H1 (cell line): Measurements from ENCODE around the gene HNRNPU. TPM values are rescaled to one million over a fixed set of nuclear protein-coding genes. Genes with fewer than 3 reads are reported as not detected.

Experiments
- CTCF ChIA-PET: fragments of 300-600 bp; sonication (Branson Sonifier 250); formaldehyde crosslinking; loops from one replicate; lab custom pipeline; 2021; ENCODE audit not compliant: partially characterized antibody; lab: Charles Lee
- POLR2A ChIA-PET: fragments of 300-600 bp; sonication (Branson Sonifier 250); formaldehyde crosslinking; loops from one replicate; lab custom pipeline; 2021; ENCODE audit warnings: inconsistent platforms; ENCODE audit not compliant: partially characterized antibody; lab: Charles Lee
- DNase-seq, 2 experiments: peaks; one replicate each; pipeline versions ENCODE4 v3.0.0 to v3.0.0-alpha.2; 2010 to 2022; ENCODE audit warnings: low spot score in 2 of 2, low read depth in 1 of 2, mixed read lengths in 1 of 2
- FAIRE-seq: peaks from 2 replicates; lab custom pipeline; 2011; peaks lifted over from hg19 to GRCh38; lab: Jason Lieb, UNC
- H2AFZ ChIP-seq: 2 replicates; pipeline ENCODE4 v1.8.1; 2012; ENCODE audit warnings: low read length, inconsistent platforms
- H2AK5ac ChIP-seq: 2 replicates; pipeline ENCODE4 v1.6.1; 2013; ENCODE audit warnings: low read depth, low read length
- H2BK120ac ChIP-seq: replicated peaks from 2 replicates; pipeline ENCODE3; 2013; ENCODE audit warnings: low read depth, low read length, inconsistent platforms
- H2BK12ac ChIP-seq: 2 replicates; pipeline ENCODE4 v1.6.1; 2013; ENCODE audit warnings: low read depth, low read length
- H2BK15ac ChIP-seq: 2 replicates; pipeline ENCODE4 v1.6.1; 2013; ENCODE audit warnings: low read length
- H2BK20ac ChIP-seq: 2 replicates; pipeline ENCODE4 v1.6.1; 2013; ENCODE audit warnings: low read length
- H2BK5ac ChIP-seq: 2 replicates; pipeline ENCODE4 v1.6.1; 2013; ENCODE audit warnings: low read depth, low read length
- H3K14ac ChIP-seq: 2 replicates; pipeline ENCODE4 v1.6.1; 2013; ENCODE audit warnings: inconsistent platforms; ENCODE audit not compliant: insufficient read length
- H3K18ac ChIP-seq: 2 replicates; pipeline ENCODE4 v1.6.1; 2013; ENCODE audit warnings: low read length; ENCODE audit errors: extremely low read depth
- H3K23ac ChIP-seq: 2 replicates; pipeline ENCODE4 v1.6.1; 2013; ENCODE audit warnings: inconsistent platforms; ENCODE audit not compliant: insufficient read length
- H3K23me2 ChIP-seq: 2 replicates; pipeline ENCODE4 v1.6.1; 2013; ENCODE audit warnings: low read depth, low read length
- H3K27ac ChIP-seq: 2 replicates; pipeline ENCODE4 v1.6.1; 2011; ENCODE audit warnings: low read depth, low read length, inconsistent platforms
- H3K27me3 ChIP-seq, 4 experiments: replicated peaks in 1 of 4; 1 replicate in 1 of 4; 2 replicates in 3 of 4; pipeline versions ENCODE4 v1.6.1 to v1.8.1; 2011 to 2013; ENCODE audit warnings: low read length in 3 of 4, mild to moderate bottlenecking in 3 of 4, inconsistent platforms in 2 of 4, mixed read lengths in 2 of 4, moderate library complexity in 1 of 4; ENCODE audit not compliant: control insufficient read depth in 3 of 4, insufficient read depth in 3 of 4; ENCODE audit errors: extremely low read depth in 1 of 4
- H3K36me3 ChIP-seq, 4 experiments: 2 replicates each; pipeline versions ENCODE4 v1.6.1 to v1.8.1; 2011 to 2013; ENCODE audit warnings: mild to moderate bottlenecking in 4 of 4, low read length in 3 of 4, moderate library complexity in 2 of 4, control low read depth in 1 of 4, inconsistent platforms in 1 of 4; ENCODE audit not compliant: insufficient read depth in 4 of 4, control insufficient read depth in 2 of 4
- H3K4ac ChIP-seq: replicated peaks from 2 replicates; pipeline ENCODE3; 2013; ENCODE audit warnings: low read length, low read depth, mixed read lengths, inconsistent platforms; ENCODE audit not compliant: insufficient read length
- H3K4me1 ChIP-seq, 4 experiments: replicated peaks in 1 of 4; 1 replicate in 1 of 4; 2 replicates in 3 of 4; pipeline versions ENCODE4 v1.6.1 to v1.8.1; 2011 to 2013; ENCODE audit warnings: low read length in 3 of 4, inconsistent platforms in 2 of 4, mixed read lengths in 1 of 4; ENCODE audit not compliant: insufficient read depth in 4 of 4, control insufficient read depth in 3 of 4
- H3K4me2 ChIP-seq, 2 experiments: 2 replicates each; pipeline versions ENCODE4 v1.6.1 to v1.8.1; 2011 to 2013; ENCODE audit warnings: low read depth in 2 of 2, low read length in 2 of 2, control low read depth in 1 of 2, inconsistent platforms in 1 of 2, mild to moderate bottlenecking in 1 of 2; ENCODE audit not compliant: insufficient read depth in 1 of 2
- H3K4me3 ChIP-seq, 4 experiments: fragments of 200-600, 300-600 bp in 1 of 4; sonication (generic), shearing (Covaris generic), sonication (Bioruptor Twin) in 1 of 4; 2 replicates each; pipeline versions ENCODE4 v1.5.1 to v1.8.1; 2011 to 2016; ENCODE audit warnings: low read length in 4 of 4, low read depth in 3 of 4, control low read depth in 2 of 4, inconsistent platforms in 2 of 4, mild to moderate bottlenecking in 2 of 4, mixed read lengths in 1 of 4, moderate library complexity in 1 of 4; ENCODE audit not compliant: insufficient read depth in 2 of 4; ENCODE audit errors: extremely low read depth in 1 of 4
- H3K56ac ChIP-seq: replicated peaks from 2 replicates; pipeline ENCODE3; 2013; ENCODE audit warnings: low read depth, mild to moderate bottlenecking, mixed read lengths, low read length, inconsistent platforms; ENCODE audit not compliant: insufficient read length
- H3K79me1 ChIP-seq: 2 replicates; pipeline ENCODE4 v1.6.1; 2013; ENCODE audit warnings: low read depth, low read length, control low read depth
- H3K79me2 ChIP-seq, 2 experiments: 2 replicates each; pipeline versions ENCODE4 v1.6.1 to v1.8.1; 2012 to 2013; ENCODE audit warnings: low read length in 2 of 2, mild to moderate bottlenecking in 2 of 2, inconsistent platforms in 1 of 2; ENCODE audit not compliant: insufficient read depth in 2 of 2, control insufficient read depth in 1 of 2
- H3K9ac ChIP-seq, 4 experiments: replicated peaks in 1 of 4; 1 replicate in 1 of 4; 2 replicates in 3 of 4; pipeline versions ENCODE4 v1.6.1 to v1.8.1; 2011 to 2013; ENCODE audit warnings: low read depth in 3 of 4, low read length in 3 of 4, control low read depth in 2 of 4, mild to moderate bottlenecking in 2 of 4, moderate library complexity in 2 of 4, inconsistent platforms in 1 of 4; ENCODE audit errors: extremely low read depth in 1 of 4
- H3K9me3 ChIP-seq, 2 experiments: 2 replicates each; pipeline versions ENCODE4 v1.6.1 to v1.8.1; 2012 to 2013; ENCODE audit warnings: mild to moderate bottlenecking in 2 of 2, moderate library complexity in 2 of 2, control low read depth in 1 of 2, inconsistent platforms in 1 of 2, low read depth in 1 of 2, low read length in 1 of 2, mixed read lengths in 1 of 2; ENCODE audit not compliant: insufficient read depth in 2 of 2
- H4K20me1 ChIP-seq, 2 experiments: replicated peaks in 1 of 2; 2 replicates each; pipeline versions ENCODE3 to v1.8.1; 2011 to 2013; ENCODE audit warnings: inconsistent platforms in 2 of 2, low read length in 2 of 2, mild to moderate bottlenecking in 1 of 2; ENCODE audit not compliant: insufficient read depth in 2 of 2, control insufficient read depth in 1 of 2
- H4K5ac ChIP-seq: 2 replicates; pipeline ENCODE4 v1.6.1; 2013; ENCODE audit warnings: low read length, low read depth, mixed read lengths, inconsistent platforms; ENCODE audit not compliant: insufficient read length
- H4K8ac ChIP-seq: 2 replicates; pipeline ENCODE4 v1.8.0; 2013; ENCODE audit warnings: mild to moderate bottlenecking, moderate library complexity, low read length, inconsistent platforms; ENCODE audit not compliant: insufficient read depth; ENCODE audit errors: extremely low read depth
- H4K91ac ChIP-seq: replicated peaks from 2 replicates; pipeline ENCODE3; 2013; ENCODE audit warnings: low read length, mixed read lengths, inconsistent platforms; ENCODE audit not compliant: insufficient read length
- BACH1 ChIP-seq: IDR thresholded peaks from 2 replicates; pipeline ENCODE4 v1.6.1; 2012; ENCODE audit warnings: low read length, improper control_type of control experiment
- EP300 ChIP-seq, 2 experiments: IDR thresholded peaks; 1 replicate in 1 of 2; 2 replicates in 1 of 2; pipeline ENCODE4 v1.6.1; 2011 to 2012; ENCODE audit warnings: low read depth in 2 of 2, low read length in 2 of 2, mild to moderate bottlenecking in 2 of 2, borderline replicate concordance in 1 of 2, inconsistent platforms in 1 of 2, moderate library complexity in 1 of 2
- GTF2F1 ChIP-seq: IDR thresholded peaks from 2 replicates; pipeline ENCODE4 v1.6.1; 2012; ENCODE audit warnings: low read depth, low read length, improper control_type of control experiment, borderline replicate concordance
- NANOG ChIP-seq: IDR thresholded peaks from 2 replicates; pipeline ENCODE4 v1.6.1; 2011; ENCODE audit warnings: low read length, low read depth, mild to moderate bottlenecking, inconsistent platforms; ENCODE audit not compliant: insufficient read depth, poor library complexity, severe bottlenecking
- NRF1 ChIP-seq: IDR thresholded peaks from 2 replicates; pipeline ENCODE4 v1.6.1; 2011; ENCODE audit warnings: mild to moderate bottlenecking, low read depth, low read length, improper control_type of control experiment
- RFX5 ChIP-seq: IDR thresholded peaks from 2 replicates; pipeline ENCODE4 v1.6.1; 2011; ENCODE audit warnings: low read depth, low read length, improper control_type of control experiment, borderline replicate concordance
- TAF1 ChIP-seq: IDR thresholded peaks from 2 replicates; pipeline ENCODE4 v1.6.1; 2011; ENCODE audit warnings: mild to moderate bottlenecking, low read depth, low read length
- TBP ChIP-seq: IDR thresholded peaks from 2 replicates; pipeline ENCODE4 v1.6.1; 2011; ENCODE audit warnings: low read depth, low read length, improper control_type of control experiment
- TCF12 ChIP-seq: IDR thresholded peaks from 2 replicates; pipeline ENCODE4 v1.6.1; 2011; ENCODE audit warnings: low read depth, mild to moderate bottlenecking, low read length
- YY1 ChIP-seq: IDR thresholded peaks from 2 replicates; pipeline ENCODE4 v1.6.1; 2011; ENCODE audit warnings: low read depth, mild to moderate bottlenecking, low read length
- ZNF274 ChIP-seq: IDR thresholded peaks from 2 replicates; pipeline ENCODE4 v1.7.0; 2012; ENCODE audit warnings: low read length, borderline replicate concordance; ENCODE audit errors: extremely low read depth
- WGBS, 2 experiments: shearing (Covaris generic) in 1 of 2; methylation state at CpG; one replicate each; pipeline versions ENCODE4 v1.1.6 to v1.1.7; 2013 to 2015; ENCODE audit warnings: low lambda C conversion rate in 2 of 2, mixed read lengths in 2 of 2, inconsistent platforms in 1 of 2, low coverage in 1 of 2, missing lambda C conversion rate in 1 of 2; ENCODE audit not compliant: insufficient replicate concordance in 2 of 2, insufficient coverage in 1 of 2, insufficient read length in 1 of 2; ENCODE audit errors: extremely low coverage in 1 of 2, missing lambda C conversion rate in 1 of 2; 5-methylcytosine and 5-hydroxymethylcytosine counted together
- polyA plus RNA-seq, 7 experiments: library from polyadenylated mRNA; depleted of rRNA in 3 of 7; stranded (reverse) in 5 of 7; unstranded in 2 of 7; fragments of >200 nt in 5 of 7; fragments of 200-250 nt in 2 of 7; gene quantifications; 1 replicate in 5 of 7; 2 replicates in 1 of 7; 4 replicates in 1 of 7; pipeline versions ENCODE4 v1.2.1 to v1.2.3, GENCODE V29; 2011 to 2013; ENCODE audit warnings: missing spikeins in 2 of 7, mixed read lengths in 2 of 7
- total RNA-seq: library from RNA; stranded (reverse); fragmentation: NEBNext Ultra II Directional; extraction: Animal tissue kit (Norgen Biotek cat#: 25700); gene quantifications from 2 replicates; pipeline ENCODE4 v1.2.1, GENCODE V29; 2021

Gene HNRNPU
- total and polyA plus RNA-seq, 2 of the 8 experiments (the other 6 are each of a cell fraction or from before 2014, with no cell fraction given) = 95.6 to 606 TPM

- Histone ChIP-seq H3K14ac (no peak overlapping the region), H4K20me1 (peaks cover 0 to 1% of the 10 kb centered on the region in 2 experiments), H3K4ac (no peak overlapping the region), H3K79me1 (no peaks in the 10 kb centered on the region), H2BK5ac (no peak overlapping the region), H3K27ac (no peak overlapping the region), H3K4me1 (peaks cover 0 to 4% (median under 1%) of the 10 kb centered on the region in 4 experiments; a peak in 2 of 7 replicates), H3K9me3 (no peaks in the 10 kb centered on the region), H4K91ac (no peak overlapping the region), H2BK12ac (no peak overlapping the region), H3K23me2 (no peaks in the 10 kb centered on the region), H4K8ac (no peak overlapping the region), H3K4me3 (no peak overlapping the region), H2BK20ac (no peak overlapping the region), H2AFZ (no peak overlapping the region), H3K18ac (no peak overlapping the region), H4K5ac (no peak overlapping the region), H3K36me3 (no peaks in the 10 kb centered on the region), H3K23ac (no peak overlapping the region), H3K27me3 (no peaks in the 10 kb centered on the region), H3K4me2 (no peak overlapping the region), H2AK5ac (no peak overlapping the region), H2BK15ac (no peak overlapping the region), H2BK120ac (no peak overlapping the region), H3K79me2 (no peaks in the 10 kb centered on the region), H3K56ac (no peak overlapping the region), H3K9ac (no peak overlapping the region)
- ChIA-PET CTCF (interaction anchor here (0.6 kb wide), 2 partner anchors 22 to 78 kb away, joined by 3 to 5 read pairs; no protein-coding TSS in a partner anchor), POLR2A (interaction anchor here (1.4 kb wide), 1 partner anchor 47 kb away, joined by 4 read pairs; no protein-coding TSS in a partner anchor)
- DNase-seq (no peak), FAIRE-seq (no peak)
- WGBS, 2 experiments = 82% methylated on average over 3 of the region's 3 CpGs; no CpG with 5 or more reads in 1 of the 2 experiments
- no peak for TF ChIP-seq TAF1
- no peak for TF ChIP-seq GTF2F1
- no peak for TF ChIP-seq TBP
- no peak for TF ChIP-seq ZNF274
- no peak for TF ChIP-seq BACH1
- no peak for TF ChIP-seq EP300 (IDR thresholded peaks at IDR 0.05; ENCODE audit: borderline replicate concordance in 1 of 2, low read depth in 2 of 2, low read length in 2 of 2)
- TF ChIP-seq NRF1 = no peak
- no peak for TF ChIP-seq RFX5
- TF ChIP-seq YY1 = no peak
- no peak for TF ChIP-seq NANOG
- TF ChIP-seq TCF12 = no peak
Observed at GRCh38 chr1:244904119-244904518, 39.8 kb upstream of the HNRNPU start.
